ENCODE data around the gene TCAIM.

TCAIM gene

DNA sequence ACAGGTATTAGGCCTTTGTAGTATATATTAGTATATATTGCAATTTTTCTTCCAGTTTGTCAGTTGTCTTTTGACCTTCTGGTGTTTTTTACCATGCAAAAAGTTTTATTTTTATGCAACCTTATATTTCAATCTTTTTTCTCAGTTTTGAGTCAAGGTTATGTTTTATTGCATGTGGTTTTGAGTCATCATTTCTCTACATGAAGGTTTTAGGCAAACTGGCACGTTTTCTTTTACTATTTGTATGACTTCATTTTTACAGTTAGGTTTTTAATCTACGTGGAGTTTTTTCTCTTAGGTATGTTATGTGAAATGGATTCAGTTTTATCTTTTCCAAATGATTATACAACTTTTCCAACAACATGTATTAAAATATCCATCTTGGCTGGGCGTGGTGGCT is 36.8 kb upstream of the TCAIM start:
- Mint-ChIP-seq H3K9me3 (no peaks in the 10 kb centered on the region), H3K4me1 (no peaks in the 10 kb centered on the region), H3K27me3 (ENCODE audit: low read depth) (peaks cover 4% of the 10 kb centered on the region), H3K27ac (no peak overlapping the region), H3K4me3 (no peak overlapping the region), H3K36me3 (ENCODE audit: low read depth) (no peaks in the 10 kb centered on the region)
- TF ChIP-seq, protein P1, sequence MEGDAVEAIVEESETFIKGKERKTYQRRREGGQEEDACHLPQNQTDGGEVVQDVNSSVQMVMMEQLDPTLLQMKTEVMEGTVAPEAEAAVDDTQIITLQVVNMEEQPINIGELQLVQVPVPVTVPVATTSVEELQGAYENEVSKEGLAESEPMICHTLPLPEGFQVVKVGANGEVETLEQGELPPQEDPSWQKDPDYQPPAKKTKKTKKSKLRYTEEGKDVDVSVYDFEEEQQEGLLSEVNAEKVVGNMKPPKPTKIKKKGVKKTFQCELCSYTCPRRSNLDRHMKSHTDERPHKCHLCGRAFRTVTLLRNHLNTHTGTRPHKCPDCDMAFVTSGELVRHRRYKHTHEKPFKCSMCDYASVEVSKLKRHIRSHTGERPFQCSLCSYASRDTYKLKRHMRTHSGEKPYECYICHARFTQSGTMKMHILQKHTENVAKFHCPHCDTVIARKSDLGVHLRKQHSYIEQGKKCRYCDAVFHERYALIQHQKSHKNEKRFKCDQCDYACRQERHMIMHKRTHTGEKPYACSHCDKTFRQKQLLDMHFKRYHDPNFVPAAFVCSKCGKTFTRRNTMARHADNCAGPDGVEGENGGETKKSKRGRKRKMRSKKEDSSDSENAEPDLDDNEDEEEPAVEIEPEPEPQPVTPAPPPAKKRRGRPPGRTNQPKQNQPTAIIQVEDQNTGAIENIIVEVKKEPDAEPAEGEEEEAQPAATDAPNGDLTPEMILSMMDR (IDR thresholded peaks at IDR 0.05; ENCODE audit: unreplicated experiment in 3 of 3) = no peak

DNA sequence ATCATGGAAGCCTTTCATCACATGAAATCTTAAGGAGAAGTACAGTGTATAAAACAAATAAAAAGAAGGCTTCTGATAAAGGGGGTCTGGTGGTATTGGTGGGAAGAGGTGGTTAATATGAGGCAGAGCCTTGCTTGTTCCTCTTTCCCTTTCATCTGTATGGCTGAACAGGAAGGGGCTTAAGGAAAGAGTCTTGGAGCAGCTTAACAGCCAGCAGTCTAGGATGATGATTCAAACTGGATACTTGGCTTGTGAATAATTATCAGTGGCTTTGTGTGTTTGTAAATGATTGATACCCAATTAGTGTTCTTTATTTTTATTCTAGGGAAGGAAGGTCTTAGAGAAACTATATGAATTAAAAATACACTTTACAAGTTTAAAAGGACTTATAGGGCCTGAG is 29.1 kb upstream of the TCAIM start:
- H3K27me3 Mint-ChIP-seq (ENCODE audit: low read depth) = no peaks in the 10 kb centered on the region
- H3K27ac Mint-ChIP-seq = no peak overlapping the region
- TF ChIP-seq, protein P1 (IDR thresholded peaks at IDR 0.05; ENCODE audit: unreplicated experiment in 3 of 3) = no peak
- no peaks in the 10 kb centered on the region for H3K4me1 Mint-ChIP-seq
- no peaks in the 10 kb centered on the region for H3K36me3 Mint-ChIP-seq (ENCODE audit: low read depth)
- no peaks in the 10 kb centered on the region for H3K9me3 Mint-ChIP-seq
- no peak overlapping the region for H3K4me3 Mint-ChIP-seq

DNA sequence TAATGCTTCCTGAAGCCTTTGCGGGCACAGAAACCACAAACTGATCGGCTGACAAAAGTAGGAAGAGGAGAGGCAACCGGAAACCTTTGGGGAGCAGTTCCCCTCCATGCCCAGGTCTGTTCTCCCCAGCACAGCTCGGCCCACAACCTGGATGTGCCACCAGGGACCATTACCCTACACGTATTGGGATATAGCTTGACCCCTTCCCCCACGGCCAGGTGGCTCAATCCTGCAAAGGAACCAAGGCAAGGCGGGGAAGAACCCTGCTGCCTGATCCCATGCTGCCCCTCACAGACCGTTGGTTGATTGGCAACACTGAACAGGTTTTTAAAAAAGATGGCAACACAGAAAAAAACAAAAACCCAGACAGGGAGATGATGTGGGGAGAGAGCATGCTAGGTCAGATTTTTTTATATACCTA is 19.7 kb upstream of the TCAIM start:
- H3K27ac Mint-ChIP-seq = no peak overlapping the region
- H3K4me3 Mint-ChIP-seq = no peak overlapping the region
- H3K36me3 Mint-ChIP-seq (ENCODE audit: low read depth) = no peaks in the 10 kb centered on the region
- no peaks in the 10 kb centered on the region for H3K4me1 Mint-ChIP-seq
- peaks cover 3% of the 10 kb centered on the region for H3K27me3 Mint-ChIP-seq (ENCODE audit: low read depth)
- TF ChIP-seq, protein P1 (IDR thresholded peaks at IDR 0.05; ENCODE audit: unreplicated experiment in 3 of 3) = no peak
- H3K9me3 Mint-ChIP-seq = no peaks in the 10 kb centered on the region

DNA sequence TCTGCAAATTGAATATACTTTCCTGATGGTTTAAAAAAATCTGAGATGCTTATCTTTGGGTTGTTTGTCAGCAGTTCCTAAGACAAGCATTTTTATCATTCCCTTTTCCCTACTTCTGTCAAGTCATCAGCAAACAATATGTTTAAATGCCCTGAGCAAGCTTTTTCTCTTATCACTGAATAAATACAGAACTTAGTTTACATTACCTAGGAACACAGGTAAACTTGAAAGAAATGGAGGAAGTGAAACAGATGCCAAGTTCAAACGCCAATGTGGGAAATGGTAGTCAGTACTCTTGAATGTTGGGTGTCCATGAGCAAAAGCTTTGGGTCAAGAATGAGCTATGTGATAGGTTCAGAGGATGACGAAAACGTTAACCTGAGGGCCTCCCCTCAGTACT is 17.2 kb upstream of the TCAIM start:
- H3K27ac Mint-ChIP-seq = no peak overlapping the region
- H3K4me1 Mint-ChIP-seq = no peaks in the 10 kb centered on the region
- no peak overlapping the region for H3K4me3 Mint-ChIP-seq
- H3K9me3 Mint-ChIP-seq = no peaks in the 10 kb centered on the region
- TF ChIP-seq, protein P1 (IDR thresholded peaks at IDR 0.05; ENCODE audit: unreplicated experiment in 3 of 3) = no peak
- H3K36me3 Mint-ChIP-seq (ENCODE audit: low read depth) = no peaks in the 10 kb centered on the region
- peaks cover 6% of the 10 kb centered on the region for H3K27me3 Mint-ChIP-seq (ENCODE audit: low read depth)

DNA sequence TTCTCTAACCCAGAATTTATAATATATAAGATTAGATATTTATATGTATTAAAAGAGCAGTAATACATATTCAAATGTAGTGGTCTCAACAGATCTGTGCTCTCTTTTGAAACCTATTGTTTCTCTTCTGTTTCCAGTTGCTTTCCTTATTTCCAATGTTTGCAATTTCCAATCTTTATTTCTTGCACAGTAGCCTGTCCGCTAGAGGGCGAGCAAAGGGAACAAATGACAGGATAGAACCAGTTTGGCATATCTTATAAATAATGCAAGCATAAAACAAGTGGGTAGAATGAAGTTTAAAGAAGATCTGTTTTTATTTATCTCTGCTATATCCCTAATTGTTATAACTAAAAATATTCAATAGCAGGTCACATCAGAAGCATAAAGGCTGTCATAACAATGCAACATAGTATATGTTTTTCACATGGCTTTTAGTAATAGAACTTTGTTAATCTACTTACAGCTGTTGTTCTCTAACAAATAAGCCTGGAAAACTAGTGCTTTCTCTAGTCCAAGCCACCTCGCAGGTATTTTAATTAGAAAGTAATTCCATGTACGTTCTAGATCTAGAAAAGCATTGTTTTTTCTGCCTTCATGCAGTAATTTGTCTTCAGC is 15.1 kb upstream of the TCAIM start:
- TF ChIP-seq, protein P1 (IDR thresholded peaks at IDR 0.05; ENCODE audit: unreplicated experiment in 3 of 3) = peak; percentile 80 to 89 (median 85)
- Mint-ChIP-seq H3K27ac (no peak overlapping the region), H3K4me3 (no peak overlapping the region), H3K9me3 (no peaks in the 10 kb centered on the region), H3K27me3 (ENCODE audit: low read depth) (peaks cover 7% of the 10 kb centered on the region), H3K4me1 (no peaks in the 10 kb centered on the region), H3K36me3 (ENCODE audit: low read depth) (no peaks in the 10 kb centered on the region)

DNA sequence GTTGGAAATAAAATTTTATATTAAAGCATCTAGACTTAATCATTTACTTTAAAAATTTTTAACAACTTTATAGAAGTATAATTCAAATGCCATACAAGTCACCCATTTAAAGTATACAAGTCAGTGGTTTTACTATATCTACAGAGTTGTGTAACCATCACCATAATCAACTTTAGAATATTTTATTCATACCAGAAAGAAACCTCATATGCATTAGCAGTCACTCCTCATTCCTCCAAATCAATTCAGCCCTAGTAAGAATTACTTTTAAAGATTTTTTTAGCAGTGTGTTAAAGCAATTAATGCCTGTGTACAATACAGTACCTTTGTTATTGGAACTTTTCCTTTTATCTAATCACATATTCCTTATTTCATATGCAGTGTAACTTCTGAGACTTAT is 14.0 kb upstream of the TCAIM start:
- TF ChIP-seq, protein P1 (IDR thresholded peaks at IDR 0.05; ENCODE audit: unreplicated experiment in 3 of 3) = no peak
- peaks cover 4% of the 10 kb centered on the region for H3K27me3 Mint-ChIP-seq (ENCODE audit: low read depth)
- H3K4me3 Mint-ChIP-seq = no peak overlapping the region
- H3K36me3 Mint-ChIP-seq (ENCODE audit: low read depth) = no peaks in the 10 kb centered on the region
- H3K4me1 Mint-ChIP-seq = no peaks in the 10 kb centered on the region
- no peak overlapping the region for H3K27ac Mint-ChIP-seq
- no peaks in the 10 kb centered on the region for H3K9me3 Mint-ChIP-seq

Data from nephron (organoid).